Neuronal stem cell (in vitro differentiated cells): ENCODE data around the gene OTOF.

ENCODE experiments used
- DNase-seq: peaks from one replicate; pipeline ENCODE4 v3.0.0-alpha.2; 2013; ENCODE audit warnings: low spot score
- H2AFZ ChIP-seq: one replicate; pipeline ENCODE4 v1.6.1; 2013; ENCODE audit warnings: mild to moderate bottlenecking, low read length, inconsistent platforms
- H2AK5ac ChIP-seq: 2 replicates; pipeline ENCODE4 v1.6.1; 2013; ENCODE audit warnings: low read depth, mild to moderate bottlenecking, inconsistent platforms, low read length, moderate library complexity, mixed read lengths
- H2BK120ac ChIP-seq: 2 replicates; pipeline ENCODE4 v1.6.1; 2013; ENCODE audit warnings: low read depth, mild to moderate bottlenecking, inconsistent platforms, low read length, moderate library complexity, mixed read lengths
- H2BK12ac ChIP-seq: one replicate; pipeline ENCODE4 v1.6.1; 2013; ENCODE audit warnings: low read length, inconsistent platforms
- H2BK15ac ChIP-seq: 2 replicates; pipeline ENCODE4 v1.6.1; 2013; ENCODE audit warnings: mild to moderate bottlenecking, low read length, inconsistent platforms, mixed read lengths
- H2BK5ac ChIP-seq: one replicate; pipeline ENCODE4 v1.6.1; 2013; ENCODE audit warnings: inconsistent platforms, mild to moderate bottlenecking, low read length, moderate library complexity
- H3K14ac ChIP-seq: one replicate; pipeline ENCODE4 v1.6.1; 2013; ENCODE audit warnings: low read length, inconsistent platforms
- H3K18ac ChIP-seq: 2 replicates; pipeline ENCODE4 v1.6.1; 2013; ENCODE audit warnings: low read length, inconsistent platforms
- H3K23ac ChIP-seq: 2 replicates; pipeline ENCODE4 v1.6.1; 2013; ENCODE audit warnings: low read depth, mild to moderate bottlenecking, mixed read lengths, low read length, inconsistent platforms; ENCODE audit not compliant: poor library complexity
- H3K27ac ChIP-seq: replicated peaks from 3 replicates; pipeline ENCODE4 v1.5.1; 2013; ENCODE audit warnings: low read length, inconsistent platforms
- H3K27me3 ChIP-seq, 3 experiments: 2 replicates each; pipeline ENCODE4 v1.6.1; 2013; ENCODE audit warnings: low read length in 3 of 3, mild to moderate bottlenecking in 2 of 3, inconsistent platforms in 1 of 3, low read depth in 1 of 3, mixed read lengths in 1 of 3, moderate library complexity in 1 of 3; ENCODE audit not compliant: control insufficient read depth in 3 of 3, insufficient read depth in 3 of 3
- H3K36me3 ChIP-seq, 2 donors: replicated peaks in 1 of 2; 2 replicates each; pipeline ENCODE4 v1.6.1; 2013; ENCODE audit warnings: low read length in 2 of 2; ENCODE audit not compliant: control insufficient read depth in 2 of 2, insufficient read depth in 2 of 2
- H3K4ac ChIP-seq: 2 replicates; pipeline ENCODE4 v1.6.1; 2013; ENCODE audit warnings: inconsistent platforms, mild to moderate bottlenecking, low read length, moderate library complexity
- H3K4me1 ChIP-seq, 2 donors: 1 replicate in 1 of 2; 2 replicates in 1 of 2; pipeline ENCODE4 v1.6.1; 2013; ENCODE audit warnings: low read length in 2 of 2, low read depth in 1 of 2; ENCODE audit not compliant: control insufficient read depth in 2 of 2, insufficient read depth in 1 of 2
- H3K4me2 ChIP-seq: one replicate; pipeline ENCODE4 v1.6.1; 2013; ENCODE audit warnings: mild to moderate bottlenecking, low read length, inconsistent platforms; ENCODE audit not compliant: insufficient read depth, poor library complexity, severe bottlenecking
- H3K4me3 ChIP-seq, 2 donors: 2 replicates each; pipeline ENCODE4 v1.5.1; 2013; ENCODE audit warnings: low read length in 2 of 2, mild to moderate bottlenecking in 2 of 2, inconsistent platforms in 1 of 2, moderate library complexity in 1 of 2
- H3K79me1 ChIP-seq: one replicate; pipeline ENCODE4 v1.6.1; 2013; ENCODE audit warnings: low read depth, mild to moderate bottlenecking, inconsistent platforms, low read length, moderate library complexity
- H3K9ac ChIP-seq: one replicate; pipeline ENCODE4 v1.6.1; 2013; ENCODE audit warnings: mild to moderate bottlenecking, low read depth, low read length, inconsistent platforms; ENCODE audit not compliant: poor library complexity
- H3K9me3 ChIP-seq, 2 donors: replicated peaks in 1 of 2; 2 replicates each; pipeline versions ENCODE3 to v1.6.1; 2013; ENCODE audit warnings: low read length in 2 of 2, mild to moderate bottlenecking in 2 of 2, inconsistent platforms in 1 of 2, low read depth in 1 of 2, mixed read lengths in 1 of 2, moderate library complexity in 1 of 2; ENCODE audit not compliant: control insufficient read depth in 2 of 2, insufficient read depth in 1 of 2
- H4K8ac ChIP-seq: one replicate; pipeline ENCODE4 v1.6.1; 2013; ENCODE audit warnings: low read depth, mild to moderate bottlenecking, inconsistent platforms, low read length, moderate library complexity
- H4K91ac ChIP-seq: one replicate; pipeline ENCODE4 v1.6.1; 2013; ENCODE audit warnings: low read length, low read depth, mild to moderate bottlenecking, inconsistent platforms; ENCODE audit not compliant: poor library complexity
- WGBS, 2 donors: extraction: QIAGEN DNeasy Blood & Tissue Kit; methylation state at CpG; one replicate each; pipeline ENCODE4 v1.1.7; 2013; ENCODE audit warnings: missing lambda C conversion rate in 2 of 2, mixed read lengths in 1 of 2; ENCODE audit not compliant: insufficient read length in 2 of 2, insufficient replicate concordance in 1 of 2; ENCODE audit errors: extremely low coverage in 2 of 2; 5-methylcytosine and 5-hydroxymethylcytosine counted together

Gene OTOF

GRCh38 chr2:26455670-26456439, 22.1 kb downstream of the OTOF start:
- Histone ChIP-seq H3K4me3 (no peak overlapping the region), H4K8ac (no peak overlapping the region), H3K27me3 (no peaks in the 10 kb centered on the region), H2AK5ac (peak overlapping the region; percentile 69), H2BK15ac (peak overlapping the region; percentile 32), H3K18ac (peak overlapping the region; percentile 55), H4K91ac (no peak overlapping the region), H3K23ac (no peak overlapping the region), H2BK5ac (no peak overlapping the region), H2BK120ac (no peak overlapping the region), H3K4me1 (peaks cover 15 to 29% of the 10 kb centered on the region in 2 donors), H3K4me2 (no peak overlapping the region), H2AFZ (no peak overlapping the region), H3K36me3 (no peaks in the 10 kb centered on the region), H2BK12ac (peak overlapping the region; percentile 96), H3K9ac (no peak overlapping the region), H3K27ac (no peak overlapping the region), H3K4ac (no peak overlapping the region), H3K14ac (no peak overlapping the region), H3K9me3 (no peaks in the 10 kb centered on the region), H3K79me1 (no peaks in the 10 kb centered on the region)
- WGBS, 2 donors = no CpG with 5 or more reads among the region's 18 CpGs
- no peak for DNase-seq

GRCh38 chr2:26455037-26455669, 22.8 kb downstream of the OTOF start:
- no peak overlapping the region for H3K9ac ChIP-seq
- no peak overlapping the region for H2BK120ac ChIP-seq
- H2AFZ ChIP-seq = no peak overlapping the region
- no peak overlapping the region for H2BK5ac ChIP-seq
- H3K23ac ChIP-seq = no peak overlapping the region
- no peak overlapping the region for H4K8ac ChIP-seq
- WGBS, 2 donors = no CpG with 5 or more reads among the region's 11 CpGs
- H3K4me3 ChIP-seq = no peak overlapping the region
- peak overlapping the region; percentile 69 for H2AK5ac ChIP-seq
- no peaks in the 10 kb centered on the region for H3K36me3 ChIP-seq
- H3K4me2 ChIP-seq = no peak overlapping the region
- H3K9me3 ChIP-seq = no peaks in the 10 kb centered on the region
- peak overlapping the region; percentile 70 for H3K18ac ChIP-seq
- no peak overlapping the region for H4K91ac ChIP-seq
- no peak overlapping the region for H2BK12ac ChIP-seq
- DNase-seq = no peak
- no peak overlapping the region for H3K14ac ChIP-seq
- H3K27ac ChIP-seq = no peak overlapping the region
- peaks cover 15 to 29% of the 10 kb centered on the region in 2 donors for H3K4me1 ChIP-seq
- H3K4ac ChIP-seq = no peak overlapping the region
- H3K79me1 ChIP-seq = no peaks in the 10 kb centered on the region
- H2BK15ac ChIP-seq = no peak overlapping the region
- H3K27me3 ChIP-seq = no peaks in the 10 kb centered on the region

- H2BK120ac ChIP-seq = no peak overlapping the region
- H2AFZ ChIP-seq = no peak overlapping the region
- H3K4me1 ChIP-seq = peaks cover 15 to 29% of the 10 kb centered on the region in 2 donors
- H4K91ac ChIP-seq = no peak overlapping the region
- no peak overlapping the region for H3K4me3 ChIP-seq
- WGBS, 2 donors = no CpG with 5 or more reads among the region's 10 CpGs
- H2BK12ac ChIP-seq = peak overlapping the region; percentile 76
- H2AK5ac ChIP-seq = no peak overlapping the region
- H3K36me3 ChIP-seq = no peaks in the 10 kb centered on the region
- H3K27me3 ChIP-seq = no peaks in the 10 kb centered on the region
- no peak for DNase-seq
- peak overlapping the region; percentile 4 for H2BK5ac ChIP-seq
- no peak overlapping the region for H3K27ac ChIP-seq
- H3K79me1 ChIP-seq = no peaks in the 10 kb centered on the region
- H3K9me3 ChIP-seq = no peaks in the 10 kb centered on the region
- no peak overlapping the region for H3K4ac ChIP-seq
- no peak overlapping the region for H3K14ac ChIP-seq
- H3K9ac ChIP-seq = no peak overlapping the region
- H3K4me2 ChIP-seq = no peak overlapping the region
- H2BK15ac ChIP-seq = no peak overlapping the region
- H4K8ac ChIP-seq = no peak overlapping the region
- peak overlapping the region; percentile 41 for H3K18ac ChIP-seq
- H3K23ac ChIP-seq = peak overlapping the region; percentile 26
These were observed 23.3 kb downstream of the OTOF start for GRCh38 chr2:26454561-26455001.
